T-cell (primary cell): ENCODE measurements around the gene CFAP70. TPM values are rescaled to one million over a fixed set of nuclear protein-coding genes. Genes with fewer than 3 reads are reported as not detected.
"Not testable (repeated sequence)": the region's sequence is repeated elsewhere in the genome, so short reads cannot be mapped to it uniquely, and the experiment has no call there.

Experiments used
- ATAC-seq, 4 experiments: fragments of 200-7000 bp in 3 of 4; fragments of 150-1000 bp in 1 of 4; cut with Tn5 transposase; replicated peaks in 1 of 4; 1 replicate in 3 of 4; 2 replicates in 1 of 4; pipeline ENCODE4 v1.10.0; 2021; ENCODE audit warnings: moderate library complexity in 3 of 4, mild to moderate bottlenecking in 2 of 4, moderate number of reproducible peaks in 1 of 4
- CTCF ChIA-PET, 2 donors: fragments of 300-600 bp; sonication (Branson Sonifier 250); formaldehyde crosslinking; loops; one replicate each; lab custom pipeline; 2022; ENCODE audit warnings: antibody characterized with exemption in 2 of 2; lab: Charles Lee
- POLR2A ChIA-PET, 2 donors: fragments of 300-600 bp; sonication (Branson Sonifier 250); formaldehyde crosslinking; loops; one replicate each; lab custom pipeline; 2022; ENCODE audit warnings: antibody characterized with exemption in 2 of 2; lab: Charles Lee
- DNase-seq, 35 experiments: peaks; one replicate each; pipeline versions ENCODE4 v3.0.0 to v3.0.0-alpha.2; 2013 to 2023
- H3K27ac ChIP-seq: one replicate; pipeline ENCODE4 v1.5.1; 2013; ENCODE audit warnings: low read length
- H3K27me3 ChIP-seq, 2 experiments: replicated peaks in 1 of 2; 1 replicate in 1 of 2; 2 replicates in 1 of 2; pipeline versions ENCODE4 v1.6.1 to v1.7.0; 2013; ENCODE audit warnings: low read length in 1 of 2, mixed read lengths in 1 of 2; ENCODE audit not compliant: control insufficient read depth in 2 of 2, insufficient read depth in 2 of 2; ENCODE audit errors: extremely low read depth in 1 of 2
- H3K36me3 ChIP-seq, 2 donors: 1 replicate in 1 of 2; 2 replicates in 1 of 2; pipeline versions ENCODE4 v1.6.1 to v1.7.0; 2013; ENCODE audit warnings: low read length in 1 of 2; ENCODE audit not compliant: control insufficient read depth in 2 of 2, insufficient read depth in 1 of 2; ENCODE audit errors: extremely low read depth in 1 of 2
- H3K4me1 ChIP-seq, 2 experiments: 1 replicate in 1 of 2; 2 replicates in 1 of 2; pipeline versions ENCODE4 v1.6.1 to v1.7.0; 2013; ENCODE audit warnings: low read length in 2 of 2, mixed read lengths in 1 of 2; ENCODE audit not compliant: insufficient read depth in 2 of 2, control insufficient read depth in 1 of 2; ENCODE audit errors: extremely low read depth in 1 of 2
- H3K4me3 ChIP-seq, 2 donors: 1 replicate in 1 of 2; 2 replicates in 1 of 2; pipeline versions ENCODE4 v1.5.1 to v1.7.0; 2013; ENCODE audit warnings: mild to moderate bottlenecking in 2 of 2, low read length in 1 of 2, moderate library complexity in 1 of 2; ENCODE audit not compliant: control insufficient read depth in 1 of 2; ENCODE audit errors: extremely low read depth in 1 of 2
- H3K9me3 ChIP-seq: 2 replicates; pipeline ENCODE4 v1.7.0; 2013
- H3K27ac Mint-ChIP-seq, 2 donors: one replicate each; pipeline ENCODE4 v1.8.0; 2020 to 2021; ENCODE audit warnings: mild to moderate bottlenecking in 2 of 2, mixed read lengths in 2 of 2
- H3K27me3 Mint-ChIP-seq, 2 donors: one replicate each; pipeline ENCODE4 v1.8.0; 2021 to 2022; ENCODE audit warnings: mixed read lengths in 2 of 2
- H3K36me3 Mint-ChIP-seq: one replicate; pipeline ENCODE4 v1.8.0; 2021; ENCODE audit warnings: mixed read lengths
- H3K4me1 Mint-ChIP-seq, 3 donors: one replicate each; pipeline ENCODE4 v1.8.0; 2020 to 2022; ENCODE audit warnings: mixed read lengths in 3 of 3, mild to moderate bottlenecking in 1 of 3
- H3K4me3 Mint-ChIP-seq, 3 donors: one replicate each; pipeline ENCODE4 v1.8.0; 2020 to 2022; ENCODE audit warnings: mild to moderate bottlenecking in 3 of 3, mixed read lengths in 3 of 3, moderate library complexity in 3 of 3
- H3K9me3 Mint-ChIP-seq, 3 donors: one replicate each; pipeline ENCODE4 v1.8.0; 2020 to 2022; ENCODE audit warnings: mixed read lengths in 3 of 3
- WGBS: methylation state at CpG from one replicate; pipeline ENCODE4 v1.1.5; 2013; ENCODE audit warnings: missing lambda C conversion rate; ENCODE audit not compliant: insufficient coverage; 5-methylcytosine and 5-hydroxymethylcytosine counted together
- total RNA-seq, 35 experiments: library from RNA in 6 of 35; stranded (reverse) in 6 of 35; fragments of 120-200 nt in 1 of 35; gene quantifications; one replicate each; pipeline versions ENCODE4 v1.2.1 to v1.2.4 and lab custom pipeline; 2013 to 2026

The CFAP70 gene
- total RNA-seq, 5 donors from 2014 or later (not counting 1 experiment from before 2014, with no cell fraction given) = 1.9 to 4.0 (median 3.2) TPM

- Histone ChIP-seq H3K27ac (no peak overlapping the region), H3K36me3 (peaks cover 4 to 29% of the 10 kb centered on the region in 2 donors), H3K27me3 (no peaks in the 10 kb centered on the region), H3K4me1 (peaks cover 0 to 3% of the 10 kb centered on the region in 2 experiments), H3K4me3 (no peak overlapping the region), H3K9me3 (no peaks in the 10 kb centered on the region)
- peaks cover 18 to 37% (median 35%) of the 10 kb centered on the region in 3 donors for H3K4me1 Mint-ChIP-seq
- no peaks in the 10 kb centered on the region for H3K9me3 Mint-ChIP-seq
- no peak for ATAC-seq
- no peak overlapping the region for H3K27ac Mint-ChIP-seq
- POLR2A ChIA-PET = interaction anchor here in 1 of 2 donors (0.6 kb wide), 2 partner anchors 16 to 68 kb away, joined by 4 to 6 read pairs; no protein-coding TSS in a partner anchor
- H3K36me3 Mint-ChIP-seq = peaks cover 17% of the 10 kb centered on the region
- no peak for DNase-seq
- no peaks in the 10 kb centered on the region for H3K27me3 Mint-ChIP-seq
- CTCF ChIA-PET = no interaction called here
- no peak overlapping the region for H3K4me3 Mint-ChIP-seq
- WGBS = 98% methylated on average over 4 of the region's 6 CpGs
These were observed 43.0 kb upstream of the CFAP70 start for GRCh38 chr10:73401636-73402035.

GRCh38 chr10:73399063-73399462 is 40.4 kb upstream of the CFAP70 start:
- H3K27ac Mint-ChIP-seq = no peak overlapping the region
- H3K27ac ChIP-seq = no peak overlapping the region
- H3K4me1 ChIP-seq = no peaks in the 10 kb centered on the region
- DNase-seq = no peak
- H3K9me3 Mint-ChIP-seq = no peaks in the 10 kb centered on the region
- WGBS = no CpG with 5 or more reads among the region's 4 CpGs
- H3K36me3 ChIP-seq = peaks cover 7 to 46% of the 10 kb centered on the region in 2 donors
- peaks cover 10 to 23% (median 17%) of the 10 kb centered on the region in 3 donors for H3K4me1 Mint-ChIP-seq
- no peaks in the 10 kb centered on the region for H3K9me3 ChIP-seq
- no peaks in the 10 kb centered on the region for H3K27me3 ChIP-seq
- H3K27me3 Mint-ChIP-seq = no peaks in the 10 kb centered on the region
- no peak overlapping the region for H3K4me3 ChIP-seq
- no peak for ATAC-seq
- H3K36me3 Mint-ChIP-seq = peaks cover 35% of the 10 kb centered on the region
- H3K4me3 Mint-ChIP-seq = no peak overlapping the region
- ChIA-PET POLR2A (interaction anchor here in 1 of 2 donors (1.1 kb wide), 1 partner anchor 14 kb away, joined by 3 read pairs; no protein-coding TSS in a partner anchor), CTCF (no interaction called here)

GRCh38 chr10:73398024-73398423 is 39.4 kb upstream of the CFAP70 start:
- no CpG with 5 or more reads among the region's 6 CpGs for WGBS

GRCh38 chr10:73394325-73394724 is 35.7 kb upstream of the CFAP70 start:
- H3K27ac Mint-ChIP-seq, H3K27ac ChIP-seq, CTCF ChIA-PET, ATAC-seq, H3K9me3 Mint-ChIP-seq, H3K4me1 ChIP-seq, H3K4me3 ChIP-seq, DNase-seq, H3K4me3 Mint-ChIP-seq, H3K27me3 Mint-ChIP-seq, POLR2A ChIA-PET, H3K9me3 ChIP-seq, H3K27me3 ChIP-seq: not testable (repeated sequence)
- peaks cover 3 to 55% of the 10 kb centered on the region in 2 donors for H3K36me3 ChIP-seq
- Mint-ChIP-seq H3K36me3 (peaks cover 62% of the 10 kb centered on the region), H3K4me1 (peaks cover 5 to 13% (median 11%) of the 10 kb centered on the region in 3 donors)
- 100% methylated on average over 2 of the region's 4 CpGs for WGBS

More at GRCh38 chr10:73398024-73398423, 39.4 kb upstream of the CFAP70 start:
- Histone ChIP-seq H3K27ac (no peak overlapping the region), H3K9me3 (no peaks in the 10 kb centered on the region), H3K27me3 (no peaks in the 10 kb centered on the region), H3K4me1 (no peaks in the 10 kb centered on the region), H3K36me3 (peaks cover 7 to 46% of the 10 kb centered on the region in 2 donors), H3K4me3 (no peak overlapping the region)
- Mint-ChIP-seq H3K27ac (no peak overlapping the region), H3K4me3 (no peak overlapping the region), H3K4me1 (peaks cover 3 to 18% (median 13%) of the 10 kb centered on the region in 3 donors), H3K9me3 (no peaks in the 10 kb centered on the region), H3K27me3 (no peaks in the 10 kb centered on the region), H3K36me3 (peaks cover 43% of the 10 kb centered on the region)
- POLR2A ChIA-PET = no interaction called here
- DNase-seq (no peak), ATAC-seq (no peak)
- CTCF ChIA-PET = no interaction called here

- ChIA-PET POLR2A (interaction anchor here in 1 of 2 donors (0.6 kb wide), 1 partner anchor 28 kb away, joined by 8 read pairs; no protein-coding TSS in a partner anchor), CTCF (no interaction called here)
- peaks cover 58% of the 10 kb centered on the region for H3K36me3 Mint-ChIP-seq
- no peaks in the 10 kb centered on the region for H3K27me3 Mint-ChIP-seq
- H3K36me3 ChIP-seq = peaks cover 2 to 60% of the 10 kb centered on the region in 2 donors
- H3K4me1 Mint-ChIP-seq = peaks cover 3 to 11% (median 6%) of the 10 kb centered on the region in 3 donors
- H3K27me3 ChIP-seq = no peaks in the 10 kb centered on the region
- H3K9me3 ChIP-seq = no peaks in the 10 kb centered on the region
- no peaks in the 10 kb centered on the region for H3K4me1 ChIP-seq
- H3K27ac ChIP-seq = no peak overlapping the region
- no peak overlapping the region for H3K4me3 Mint-ChIP-seq
- no peak for DNase-seq
- H3K27ac Mint-ChIP-seq = no peak overlapping the region
- H3K4me3 ChIP-seq = no peak overlapping the region
- ATAC-seq = no peak
- H3K9me3 Mint-ChIP-seq = no peaks in the 10 kb centered on the region
- WGBS = 100% methylated on average over 3 of the region's 4 CpGs
These were observed 29.6 kb upstream of the CFAP70 start for GRCh38 chr10:73388228-73388627.

- peak overlapping the region in 1 of 2 donors; percentile 16 for H3K27ac Mint-ChIP-seq
- H3K27me3 Mint-ChIP-seq = no peaks in the 10 kb centered on the region
- no peak overlapping the region for H3K27ac ChIP-seq
- no peaks in the 10 kb centered on the region for H3K9me3 Mint-ChIP-seq
- H3K4me1 ChIP-seq = no peaks in the 10 kb centered on the region
- peaks cover 0 to 5% (median 0%) of the 10 kb centered on the region in 3 donors for H3K4me1 Mint-ChIP-seq
- H3K36me3 Mint-ChIP-seq = peaks cover 61% of the 10 kb centered on the region
- H3K27me3 ChIP-seq = no peaks in the 10 kb centered on the region
- CTCF ChIA-PET = no interaction called here
- POLR2A ChIA-PET = interaction anchor here (0.6 to 0.7 kb wide), 3 partner anchors 14 to 613 kb away, joined by 4 to 5 read pairs (median 5); no protein-coding TSS in a partner anchor
- DNase-seq = no peak
- no peaks in the 10 kb centered on the region for H3K9me3 ChIP-seq
- no peak for ATAC-seq
- no peak overlapping the region for H3K4me3 Mint-ChIP-seq
- 100% methylated on average over 2 of the region's 7 CpGs for WGBS
- peaks cover 2 to 72% of the 10 kb centered on the region in 2 donors for H3K36me3 ChIP-seq
- H3K4me3 ChIP-seq = no peak overlapping the region
These were observed 27.9 kb upstream of the CFAP70 start for GRCh38 chr10:73386583-73386982.
